A673 (cell line): ENCODE data around the gene MED14. TPM values are rescaled to one million over a fixed set of nuclear protein-coding genes. Genes with fewer than 3 reads are reported as not detected.

ENCODE experiments used
- BruUV-seq: library from RNA; stranded (reverse); fragments of 400-500 nt; replicated peaks from 2 replicates; lab custom pipeline; 2021; lab: Mats Ljungman, UMichigan
- CTCF ChIA-PET: fragments of 300-600 bp; sonication (Branson Sonifier 250); formaldehyde crosslinking; loops from one replicate; lab custom pipeline; 2022; ENCODE audit warnings: antibody characterized with exemption; lab: Charles Lee
- POLR2A ChIA-PET: fragments of 300-600 bp; sonication (Branson Sonifier 250); formaldehyde crosslinking; loops from one replicate; lab custom pipeline; 2022; ENCODE audit warnings: antibody characterized with exemption; ENCODE audit not compliant: low non-redundant PET; lab: Charles Lee
- DNase-seq: peaks from one replicate; pipeline ENCODE4 v3.0.0-alpha.2; 2015; ENCODE audit warnings: low spot score
- H3K27ac ChIP-seq: fragments of 200-600 bp; sonication (generic); 2 replicates; pipeline ENCODE4 v1.5.1; 2016; ENCODE audit warnings: mixed run types, low read depth, mild to moderate bottlenecking, mixed read lengths, antibody characterized with exemption, low read length; ENCODE audit not compliant: poor library complexity, severe bottlenecking
- H3K27me3 ChIP-seq: fragments of 200-600 bp; sonication (generic); replicated peaks from 2 replicates; pipeline ENCODE4 v1.6.1; 2017; ENCODE audit warnings: mixed run types, low read depth, mild to moderate bottlenecking, mixed read lengths, antibody characterized with exemption, low read length; ENCODE audit not compliant: insufficient read depth, poor library complexity
- H3K36me3 ChIP-seq: fragments of 200-600 bp; sonication (generic); 2 replicates; pipeline ENCODE4 v1.6.1; 2016; ENCODE audit warnings: mixed run types, mild to moderate bottlenecking, mixed read lengths, antibody characterized with exemption, low read length; ENCODE audit not compliant: insufficient read depth, poor library complexity, severe bottlenecking
- H3K4me1 ChIP-seq: fragments of 200-600 bp; sonication (generic); 2 replicates; pipeline ENCODE4 v1.6.1; 2017; ENCODE audit warnings: mixed run types, mild to moderate bottlenecking, mixed read lengths, antibody characterized with exemption, low read length; ENCODE audit not compliant: insufficient read depth, poor library complexity, severe bottlenecking
- H3K4me3 ChIP-seq: fragments of 200-600 bp; sonication (generic); 2 replicates; pipeline ENCODE4 v1.5.1; 2016; ENCODE audit warnings: low read depth, mixed run types, mild to moderate bottlenecking, mixed read lengths, low read length; ENCODE audit not compliant: poor library complexity, severe bottlenecking
- H3K9me3 ChIP-seq: fragments of 200-600 bp; sonication (generic); 2 replicates; pipeline ENCODE4 v1.6.1; 2016; ENCODE audit warnings: mixed run types, low read depth, mild to moderate bottlenecking, mixed read lengths, antibody characterized with exemption, low read length; ENCODE audit not compliant: poor library complexity, severe bottlenecking
- EZH2 ChIP-seq: fragments of 200-600 bp; sonication (generic); IDR thresholded peaks from 2 replicates; pipeline ENCODE4 v1.6.1; 2017; ENCODE audit warnings: borderline replicate concordance, low read depth, mild to moderate bottlenecking, mixed read lengths, antibody characterized with exemption, low read length; ENCODE audit not compliant: poor library complexity, severe bottlenecking
- intact Hi-C: fragments of 100-400 bp; cut with micrococcal nuclease; formaldehyde crosslinking; loops from one replicate; pipeline ENCODE4 v1.10.0; 2022; ENCODE audit not compliant: unreplicated experiment
- total RNA-seq: library from RNA; stranded (reverse); gene quantifications from 2 replicates; pipeline ENCODE4 v1.2.3, GENCODE V29; 2021
- TF ChIP-seq, protein P1 (sequence below): fragments of 300-800, 200-600 bp; sonication (generic); conservative IDR thresholded peaks from 2 replicates; pipeline ENCODE4 v1.5.1; 2017; ENCODE audit warnings: low read depth, mild to moderate bottlenecking, antibody characterized with exemption, low read length, moderate library complexity, mixed read lengths

Gene MED14
- total RNA-seq, 1 experiment from 2014 or later: 59.1 TPM

DNA sequence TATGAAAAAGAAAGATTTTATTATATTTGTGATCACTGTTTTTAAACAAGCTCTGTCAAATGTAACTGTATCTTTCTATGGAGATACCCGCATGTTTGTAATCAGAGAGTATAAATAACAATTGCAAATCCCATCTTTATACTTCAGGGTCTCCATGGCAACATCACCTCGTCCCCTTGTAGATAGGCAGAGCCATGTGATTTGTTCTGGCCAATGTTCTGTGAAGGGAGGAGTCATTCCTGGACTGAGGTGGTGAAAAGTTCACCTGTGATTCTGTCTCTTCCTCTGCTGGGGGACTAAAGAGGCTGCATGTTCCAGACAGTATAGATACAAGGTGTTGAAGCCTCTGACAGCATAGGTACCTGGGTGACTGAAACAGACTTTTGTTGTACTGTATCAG, 45.6 kb upstream of the MED14 start:
- no peaks in the 10 kb centered on the region for H3K27me3 ChIP-seq
- no peak overlapping the region for H3K27ac ChIP-seq
- H3K9me3 ChIP-seq: no peaks in the 10 kb centered on the region
- H3K4me3 ChIP-seq: no peak overlapping the region
- no peaks in the 10 kb centered on the region for H3K4me1 ChIP-seq
- CTCF ChIA-PET: no interaction called here
- no TSS peak for BruUV-seq
- DNase-seq: no peak
- POLR2A ChIA-PET: no interaction called here
- TF ChIP-seq, protein P1, sequence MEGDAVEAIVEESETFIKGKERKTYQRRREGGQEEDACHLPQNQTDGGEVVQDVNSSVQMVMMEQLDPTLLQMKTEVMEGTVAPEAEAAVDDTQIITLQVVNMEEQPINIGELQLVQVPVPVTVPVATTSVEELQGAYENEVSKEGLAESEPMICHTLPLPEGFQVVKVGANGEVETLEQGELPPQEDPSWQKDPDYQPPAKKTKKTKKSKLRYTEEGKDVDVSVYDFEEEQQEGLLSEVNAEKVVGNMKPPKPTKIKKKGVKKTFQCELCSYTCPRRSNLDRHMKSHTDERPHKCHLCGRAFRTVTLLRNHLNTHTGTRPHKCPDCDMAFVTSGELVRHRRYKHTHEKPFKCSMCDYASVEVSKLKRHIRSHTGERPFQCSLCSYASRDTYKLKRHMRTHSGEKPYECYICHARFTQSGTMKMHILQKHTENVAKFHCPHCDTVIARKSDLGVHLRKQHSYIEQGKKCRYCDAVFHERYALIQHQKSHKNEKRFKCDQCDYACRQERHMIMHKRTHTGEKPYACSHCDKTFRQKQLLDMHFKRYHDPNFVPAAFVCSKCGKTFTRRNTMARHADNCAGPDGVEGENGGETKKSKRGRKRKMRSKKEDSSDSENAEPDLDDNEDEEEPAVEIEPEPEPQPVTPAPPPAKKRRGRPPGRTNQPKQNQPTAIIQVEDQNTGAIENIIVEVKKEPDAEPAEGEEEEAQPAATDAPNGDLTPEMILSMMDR: no peak
- no peak for TF ChIP-seq EZH2
- no peaks in the 10 kb centered on the region for H3K36me3 ChIP-seq
- intact Hi-C loops: no loop called here

DNA sequence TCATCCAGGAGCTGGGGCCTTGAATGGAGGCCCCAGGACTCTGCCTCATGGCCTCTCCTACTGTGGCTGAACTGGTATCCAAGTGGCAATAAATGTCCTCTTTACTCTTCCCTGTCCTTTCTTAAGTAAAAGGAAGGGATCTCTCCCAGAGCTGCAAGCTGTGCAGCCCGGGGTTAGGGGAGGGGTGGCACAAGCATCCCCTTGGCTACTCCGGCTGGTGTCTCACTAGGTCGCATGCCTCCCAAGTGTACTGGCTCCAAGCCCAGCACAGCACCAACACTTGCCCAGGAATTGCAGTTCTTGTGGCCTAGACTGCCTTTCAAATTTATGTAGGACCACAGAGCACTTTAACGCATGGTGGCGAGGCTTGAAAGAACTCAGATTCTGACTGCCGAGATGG, 44.7 kb upstream of the MED14 start:
- no peak for TF ChIP-seq EZH2
- TF ChIP-seq, protein P1: no peak
- no peak overlapping the region for H3K4me3 ChIP-seq

DNA sequence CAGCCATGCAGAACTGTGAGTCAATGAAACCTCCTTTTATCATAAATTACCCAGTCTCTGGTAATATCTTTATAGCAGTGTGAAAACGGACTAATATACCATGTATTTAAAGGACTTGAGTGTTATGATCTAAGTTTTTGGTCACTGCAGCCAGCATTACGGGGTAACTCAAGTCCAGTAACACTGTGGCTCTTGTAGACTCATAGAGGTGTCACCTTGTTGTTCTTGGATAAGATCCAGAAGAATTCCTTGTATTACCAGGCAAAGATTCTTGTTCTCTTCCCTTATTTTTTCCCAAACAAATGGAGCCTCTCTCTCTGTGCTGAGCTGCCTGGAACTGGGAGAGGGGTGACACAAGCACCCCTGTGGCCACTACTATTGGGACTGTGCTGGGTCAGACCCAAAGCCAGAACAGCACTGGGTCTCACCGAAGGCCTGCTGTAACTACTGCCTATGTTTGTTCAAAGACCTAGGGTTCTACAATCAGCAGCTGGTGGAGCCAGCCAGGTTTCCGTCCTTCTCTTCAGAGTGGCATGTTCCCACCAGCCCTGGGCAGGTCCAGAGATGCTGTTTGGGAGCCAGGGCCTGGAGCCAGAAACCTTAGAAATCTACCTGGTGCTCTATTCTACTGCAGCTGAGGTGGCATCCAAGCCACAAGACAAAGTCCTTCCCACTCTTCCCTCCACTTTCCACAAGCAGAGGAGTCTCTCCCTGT, 43.7 kb upstream of the MED14 start:
- intact Hi-C loops: no loop called here
- no peaks in the 10 kb centered on the region for H3K36me3 ChIP-seq
- TF ChIP-seq EZH2: no peak
- TF ChIP-seq, protein P1: no peak
- no peaks in the 10 kb centered on the region for H3K27me3 ChIP-seq
- H3K4me1 ChIP-seq: no peaks in the 10 kb centered on the region
- no peak for DNase-seq
- POLR2A ChIA-PET: no interaction called here
- BruUV-seq: no TSS peak
- CTCF ChIA-PET: no interaction called here
- no peaks in the 10 kb centered on the region for H3K9me3 ChIP-seq
- no peak overlapping the region for H3K27ac ChIP-seq
- no peak overlapping the region for H3K4me3 ChIP-seq

More for the DNA sequence above, 44.7 kb upstream of the MED14 start:
- intact Hi-C loops: no loop called here
- H3K9me3 ChIP-seq: no peaks in the 10 kb centered on the region
- no peak overlapping the region for H3K27ac ChIP-seq
- H3K4me1 ChIP-seq: no peaks in the 10 kb centered on the region
- no peaks in the 10 kb centered on the region for H3K27me3 ChIP-seq
- BruUV-seq: no TSS peak
- ChIA-PET POLR2A (no interaction called here), CTCF (no interaction called here)
- no peak for DNase-seq
- H3K36me3 ChIP-seq: no peaks in the 10 kb centered on the region
